Progenitor cell of endocrine pancreas (in vitro differentiated cells): ENCODE data around the gene FAF2. TPM values are rescaled to one million over a fixed set of nuclear protein-coding genes. Genes with fewer than 3 reads are reported as not detected.

ENCODE experiments used
- DNase-seq: peaks from one replicate; pipeline ENCODE4 v3.0.0; 2021; ENCODE audit warnings: low spot score; ENCODE audit not compliant: unreplicated experiment
- H3K27ac Mint-ChIP-seq: 2 replicates; pipeline ENCODE4 v1.8.0; 2021; ENCODE audit warnings: mild to moderate bottlenecking, moderate library complexity, mixed read lengths
- H3K27me3 Mint-ChIP-seq: 2 replicates; pipeline ENCODE4 v1.8.0; 2021; ENCODE audit warnings: mixed read lengths
- H3K36me3 Mint-ChIP-seq: 2 replicates; pipeline ENCODE4 v1.8.0; 2022; ENCODE audit warnings: mixed read lengths; ENCODE audit not compliant: insufficient read depth
- H3K4me1 Mint-ChIP-seq: 2 replicates; pipeline ENCODE4 v1.8.0; 2021; ENCODE audit warnings: low read depth, mixed read lengths
- H3K4me3 Mint-ChIP-seq: 2 replicates; pipeline ENCODE4 v1.8.0; 2021; ENCODE audit warnings: low read depth, mild to moderate bottlenecking, moderate library complexity, mixed read lengths
- H3K9me3 Mint-ChIP-seq: 2 replicates; pipeline ENCODE4 v1.8.0; 2021; ENCODE audit warnings: low read depth, mixed read lengths
- total RNA-seq: library from RNA; stranded (reverse); gene quantifications from 2 replicates; pipeline ENCODE4 v1.2.1, GENCODE V29; 2021
- TF ChIP-seq, protein P1 (sequence below): fragments of 200-600 bp; sonication (generic); IDR thresholded peaks from one replicate; pipeline ENCODE4 v1.5.0; 2021; ENCODE audit warnings: antibody characterized with exemption, mild to moderate bottlenecking; ENCODE audit not compliant: unreplicated experiment

Gene FAF2
- total RNA-seq, 1 donor from 2014 or later: 54.6 TPM

DNA sequence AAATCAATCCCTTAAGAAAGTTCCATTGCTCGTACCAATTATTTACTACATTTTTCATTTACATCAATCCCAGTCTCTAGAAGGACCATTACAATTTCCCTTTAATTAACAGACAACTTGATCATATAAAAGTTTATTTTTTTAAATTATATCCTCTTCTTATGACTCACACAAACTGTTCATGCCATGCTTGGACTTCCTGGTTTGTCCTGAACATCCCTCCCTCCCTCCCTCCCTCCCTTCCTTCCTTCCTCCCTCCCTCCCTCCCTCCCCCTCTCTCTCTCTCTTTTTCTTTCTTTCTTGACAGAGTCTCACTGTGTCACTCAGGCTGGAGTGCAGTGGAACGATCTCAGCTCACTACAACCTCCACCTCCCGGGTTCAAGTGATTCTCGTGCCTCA, 20.2 kb upstream of the FAF2 start:
- no peak for DNase-seq
- Mint-ChIP-seq H3K4me3 (no peak overlapping the region), H3K36me3 (peaks cover 3% of the 10 kb centered on the region), H3K9me3 (peaks cover 9% of the 10 kb centered on the region), H3K27me3 (no peaks in the 10 kb centered on the region), H3K27ac (no peak overlapping the region), H3K4me1 (no peaks in the 10 kb centered on the region)
- TF ChIP-seq, protein P1, sequence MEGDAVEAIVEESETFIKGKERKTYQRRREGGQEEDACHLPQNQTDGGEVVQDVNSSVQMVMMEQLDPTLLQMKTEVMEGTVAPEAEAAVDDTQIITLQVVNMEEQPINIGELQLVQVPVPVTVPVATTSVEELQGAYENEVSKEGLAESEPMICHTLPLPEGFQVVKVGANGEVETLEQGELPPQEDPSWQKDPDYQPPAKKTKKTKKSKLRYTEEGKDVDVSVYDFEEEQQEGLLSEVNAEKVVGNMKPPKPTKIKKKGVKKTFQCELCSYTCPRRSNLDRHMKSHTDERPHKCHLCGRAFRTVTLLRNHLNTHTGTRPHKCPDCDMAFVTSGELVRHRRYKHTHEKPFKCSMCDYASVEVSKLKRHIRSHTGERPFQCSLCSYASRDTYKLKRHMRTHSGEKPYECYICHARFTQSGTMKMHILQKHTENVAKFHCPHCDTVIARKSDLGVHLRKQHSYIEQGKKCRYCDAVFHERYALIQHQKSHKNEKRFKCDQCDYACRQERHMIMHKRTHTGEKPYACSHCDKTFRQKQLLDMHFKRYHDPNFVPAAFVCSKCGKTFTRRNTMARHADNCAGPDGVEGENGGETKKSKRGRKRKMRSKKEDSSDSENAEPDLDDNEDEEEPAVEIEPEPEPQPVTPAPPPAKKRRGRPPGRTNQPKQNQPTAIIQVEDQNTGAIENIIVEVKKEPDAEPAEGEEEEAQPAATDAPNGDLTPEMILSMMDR: no peak

DNA sequence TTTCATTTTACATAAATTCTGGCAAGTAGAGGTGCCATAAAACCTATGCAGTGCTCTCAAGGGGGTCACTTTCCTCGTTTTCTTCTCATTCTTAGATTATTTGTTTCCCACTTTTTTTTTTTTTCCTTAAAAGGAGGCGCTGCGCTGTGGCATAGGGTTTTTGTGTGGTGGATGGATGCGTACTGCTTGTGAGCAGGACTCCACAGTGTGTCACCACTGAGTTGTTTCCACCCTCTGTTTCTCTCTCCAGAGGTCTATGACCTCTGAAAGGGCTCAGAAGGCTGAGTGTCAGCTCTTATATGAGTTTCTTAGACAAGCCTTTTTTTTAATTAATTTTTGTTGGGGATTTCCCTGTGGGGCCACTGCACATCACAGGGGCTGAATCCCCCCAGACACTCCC, 18.2 kb upstream of the FAF2 start:
- peaks cover 9% of the 10 kb centered on the region for H3K9me3 Mint-ChIP-seq
- TF ChIP-seq, protein P1: no peak
- no peaks in the 10 kb centered on the region for H3K27me3 Mint-ChIP-seq
- DNase-seq: no peak
- H3K36me3 Mint-ChIP-seq: peaks cover 3% of the 10 kb centered on the region
- H3K4me3 Mint-ChIP-seq: no peak overlapping the region
- H3K27ac Mint-ChIP-seq: no peak overlapping the region
- no peaks in the 10 kb centered on the region for H3K4me1 Mint-ChIP-seq

DNA sequence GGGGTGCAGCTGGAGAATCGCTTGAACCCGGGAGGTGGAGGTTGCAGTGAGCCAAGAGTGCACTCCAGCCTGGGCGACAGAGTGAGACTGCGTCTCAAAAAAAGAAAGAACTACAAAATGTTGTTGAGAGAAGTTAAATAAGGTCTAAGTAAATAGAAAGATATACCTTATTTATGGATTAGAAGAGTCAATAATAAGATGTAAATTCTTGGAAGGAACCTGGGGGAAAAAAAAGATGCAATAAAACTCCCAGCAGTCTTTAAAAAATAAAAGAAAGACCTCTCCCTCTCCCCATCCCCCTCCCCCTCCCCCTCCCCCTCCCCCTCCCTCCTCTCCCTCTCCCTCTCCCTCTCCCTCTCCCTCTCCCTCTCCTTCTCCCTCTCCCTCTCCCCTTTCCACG, 15.5 kb upstream of the FAF2 start:
- Mint-ChIP-seq H3K27me3 (no peaks in the 10 kb centered on the region), H3K36me3 (peaks cover 1% of the 10 kb centered on the region), H3K9me3 (peaks cover 3% of the 10 kb centered on the region), H3K4me1 (no peaks in the 10 kb centered on the region), H3K4me3 (no peak overlapping the region), H3K27ac (no peak overlapping the region)
- DNase-seq: no peak
- TF ChIP-seq, protein P1: no peak

- peaks cover 4% of the 10 kb centered on the region for H3K4me1 Mint-ChIP-seq
- no peak overlapping the region for H3K27ac Mint-ChIP-seq
- TF ChIP-seq, protein P1: no peak
- no peak overlapping the region for H3K4me3 Mint-ChIP-seq
- peaks cover 1% of the 10 kb centered on the region for H3K36me3 Mint-ChIP-seq
- no peak for DNase-seq
- peaks cover 3% of the 10 kb centered on the region for H3K9me3 Mint-ChIP-seq
- H3K27me3 Mint-ChIP-seq: peaks cover under 1% of the 10 kb centered on the region
These were observed 11.5 kb upstream of the FAF2 start for GRCh38 chr5:176436656-176437055.

GRCh38 chr5:176438959-176439757, 9.0 kb upstream of the FAF2 start:
- Mint-ChIP-seq H3K27ac (no peak overlapping the region), H3K4me1 (peaks cover 6% of the 10 kb centered on the region), H3K4me3 (no peak overlapping the region), H3K9me3 (no peaks in the 10 kb centered on the region), H3K27me3 (peaks cover 6% of the 10 kb centered on the region), H3K36me3 (no peaks in the 10 kb centered on the region)
- TF ChIP-seq, protein P1: no peak
- DNase-seq: no peak
